Activated T-cell treated with anti-CD3 and anti-CD28 coated beads, Interleukin-2, amount 50 U/mL, for 4 hours (primary cell): ENCODE results near the gene CDC42EP3. TPM values are rescaled to one million over a fixed set of nuclear protein-coding genes. Genes with fewer than 3 reads are reported as not detected.

Experiments
- ATAC-seq, 2 donors: fragments of 200-7000 bp; cut with Tn5 transposase; one replicate each; pipeline ENCODE4 v1.10.0; 2021
- DNase-seq: peaks from one replicate; pipeline ENCODE4 v3.0.0-alpha.2; 2020
- H3K27me3 Mint-ChIP-seq: one replicate; pipeline ENCODE4 v1.8.0; 2021; ENCODE audit warnings: low read depth, mixed read lengths
- H3K36me3 Mint-ChIP-seq: one replicate; pipeline ENCODE4 v1.8.0; 2022; ENCODE audit warnings: mixed read lengths; ENCODE audit not compliant: insufficient read depth
- H3K4me1 Mint-ChIP-seq: one replicate; pipeline ENCODE4 v1.8.0; 2021; ENCODE audit warnings: low read depth, mixed read lengths
- H3K4me3 Mint-ChIP-seq: one replicate; pipeline ENCODE4 v1.8.0; 2021; ENCODE audit warnings: mild to moderate bottlenecking, moderate library complexity, mixed read lengths
- H3K9me3 Mint-ChIP-seq: one replicate; pipeline ENCODE4 v1.8.0; 2021; ENCODE audit warnings: mixed read lengths
- total RNA-seq, 3 donors: library from RNA; stranded (reverse); gene quantifications; one replicate each; pipeline ENCODE4 v1.2.1, GENCODE V29; 2021

Gene CDC42EP3
- total RNA-seq, 3 donors from 2014 or later = 31.6 to 58.1 (median 39.4) TPM

GRCh38 chr2:37593694-37594093, 77.7 kb downstream of the CDC42EP3 start:
- no peak overlapping the region for H3K4me3 Mint-ChIP-seq
- H3K27me3 Mint-ChIP-seq = no peaks in the 10 kb centered on the region
- H3K4me1 Mint-ChIP-seq = peaks cover 31% of the 10 kb centered on the region
- H3K9me3 Mint-ChIP-seq = peaks cover 20% of the 10 kb centered on the region
- ATAC-seq = no peak
- no peak for DNase-seq
- no peaks in the 10 kb centered on the region for H3K36me3 Mint-ChIP-seq

GRCh38 chr2:37593024-37593423, 78.4 kb downstream of the CDC42EP3 start:
- Mint-ChIP-seq H3K27me3 (no peaks in the 10 kb centered on the region), H3K36me3 (no peaks in the 10 kb centered on the region), H3K4me3 (no peak overlapping the region), H3K9me3 (peaks cover 18% of the 10 kb centered on the region), H3K4me1 (peaks cover 36% of the 10 kb centered on the region)
- DNase-seq = no peak
- ATAC-seq = no peak
